ENCODE measurements around the gene PRDX5. TPM values are rescaled to one million over a fixed set of nuclear protein-coding genes. Genes with fewer than 3 reads are reported as not detected.

Gene PRDX5
- total RNA-seq, 4 donors from 2014 or later: 152 to 381 (median 265) TPM

DNA sequence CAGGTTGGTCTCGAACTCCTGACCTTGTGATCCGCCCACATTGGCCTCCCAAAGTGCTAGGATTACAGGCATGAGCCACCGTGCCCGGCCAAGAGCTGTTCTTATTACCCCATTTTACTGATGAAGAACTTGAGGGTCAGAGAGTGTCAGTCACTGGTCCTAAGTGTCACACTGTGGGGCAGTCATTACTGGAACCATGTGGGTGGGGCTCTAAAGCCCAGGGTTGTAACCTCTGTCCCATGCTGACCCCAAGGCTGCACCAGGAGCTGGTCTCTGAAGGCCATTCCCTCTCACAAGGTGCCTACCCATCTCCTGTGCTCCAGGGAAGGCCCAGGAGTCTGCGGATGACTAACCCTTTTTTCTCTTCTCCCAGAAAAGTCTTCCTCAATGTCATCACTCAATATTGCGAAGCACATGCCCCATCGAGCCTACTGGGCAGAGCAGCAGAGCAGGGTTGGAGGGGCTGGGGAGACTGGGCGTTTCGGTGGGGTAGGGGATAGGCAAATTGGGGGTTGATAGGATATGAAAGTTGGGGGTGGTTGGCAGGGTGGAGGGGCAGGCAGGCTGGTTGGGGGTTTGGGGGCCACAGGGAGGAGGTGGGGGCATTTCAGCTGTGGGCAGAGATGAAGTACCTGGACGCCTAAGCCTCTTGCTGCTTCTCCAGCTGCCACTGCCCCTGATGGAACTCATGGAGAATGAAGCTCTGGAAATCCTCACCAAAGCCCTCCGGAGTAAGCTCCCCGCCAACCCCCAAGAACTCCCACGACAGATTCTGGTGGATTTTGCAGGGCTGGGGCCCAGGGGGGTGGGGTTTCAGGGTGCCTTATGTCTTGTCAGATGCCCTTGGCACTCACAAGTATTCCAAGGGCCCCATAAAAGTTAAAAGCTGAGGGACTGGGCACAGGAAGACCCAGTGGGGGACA is 14.6 kb upstream of the PRDX5 start:
- 82% methylated on average over 13 of the region's 13 CpGs; no CpG with 5 or more reads in 1 of the 2 donors for WGBS, 2 donors (ENCODE audit: low coverage in 1 of 2)

DNA sequence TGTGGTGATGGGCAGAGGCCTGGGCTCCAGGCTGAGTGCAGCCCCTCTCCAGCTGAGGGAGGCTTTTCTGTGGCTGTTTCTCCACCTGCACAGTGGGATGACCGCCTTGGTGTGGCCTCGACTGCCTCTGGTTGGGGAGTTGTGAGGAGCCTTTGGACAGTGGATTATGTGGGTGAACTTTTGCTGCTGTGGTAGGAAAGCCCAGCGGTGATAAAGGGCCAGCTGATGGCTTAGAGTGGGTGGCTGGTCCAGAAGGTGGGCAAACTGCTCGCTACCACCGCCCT is 13.9 kb upstream of the PRDX5 start:
- Histone ChIP-seq H3K27me3 (peaks cover 27% of the 10 kb centered on the region), H3K27ac (peak overlapping the region; percentile 90 to 99 (median 98)), H3K36me3 (no peaks in the 10 kb centered on the region), H3K9me3 (no peaks in the 10 kb centered on the region), H3K4me1 (peaks cover 21 to 50% (median 45%) of the 10 kb centered on the region in 4 donors), H3K4me3 (peak overlapping the region in 3 of 4 donors; percentile 32 to 81 (median 65))
- DNase-seq: no peak
- no peak for TF ChIP-seq POLR2AphosphoS5 (IDR thresholded peaks at IDR 0.05)
- no peak for TF ChIP-seq POLR2A (IDR thresholded peaks at IDR 0.05)
- TF ChIP-seq EP300 (IDR thresholded peaks at IDR 0.05; ENCODE audit: low read depth): no peak
- TF ChIP-seq CTCF (IDR thresholded peaks at IDR 0.05): no peak
- in situ Hi-C loops (cut with MboI; ENCODE audit: low pct_ligation_motif_present in 1 of 4, low pct_unique_long_range_greater_than_20kb in 1 of 4, low sequenced_read_pairs in 3 of 4): loop anchor here in 2 of 4 donors (5.0 kb wide), 1 partner anchor 102 kb away; no protein-coding TSS in a partner anchor
- intact Hi-C loops (cut with DNase I; ENCODE audit: low total_unique reads): loop anchor here (5.0 kb wide), 1 partner anchor 52 kb away; the partner anchor contains the start of gene PLCB3
- WGBS, 2 donors (ENCODE audit: low coverage in 1 of 2): 20 to 44% methylated on average over 2 to 5 of the region's 5 CpGs

More for the DNA sequence above, 14.6 kb upstream of the PRDX5 start:
- Histone ChIP-seq H3K27ac (peak overlapping the region; percentile 90 to 99 (median 98)), H3K36me3 (no peaks in the 10 kb centered on the region), H3K4me1 (peaks cover 22 to 51% (median 45%) of the 10 kb centered on the region in 4 donors), H3K9me3 (no peaks in the 10 kb centered on the region), H3K4me3 (peak overlapping the region in 1 of 4 donors; percentile 65), H3K27me3 (peaks cover 33% of the 10 kb centered on the region)
- intact Hi-C loops (cut with DNase I; ENCODE audit: low total_unique reads) (loop anchor here (5.0 kb wide), 1 partner anchor 51 kb away; the partner anchor contains the start of gene PLCB3), in situ Hi-C loops (cut with MboI; ENCODE audit: low pct_ligation_motif_present in 1 of 4, low pct_unique_long_range_greater_than_20kb in 1 of 4, low sequenced_read_pairs in 3 of 4) (loop anchor here in 2 of 4 donors (5.0 kb wide), 1 partner anchor 101 kb away; no protein-coding TSS in a partner anchor)
- no peak for DNase-seq
- TF ChIP-seq POLR2AphosphoS5 (IDR thresholded peaks at IDR 0.05) (no peak), POLR2A (IDR thresholded peaks at IDR 0.05) (no peak), CTCF (IDR thresholded peaks at IDR 0.05) (no peak), EP300 (IDR thresholded peaks at IDR 0.05; ENCODE audit: low read depth) (no peak)

GRCh38 chr11:64304316-64305072 is 13.4 kb upstream of the PRDX5 start:
- intact Hi-C loops (cut with DNase I; ENCODE audit: low total_unique reads) (loop anchor here (5.0 kb wide), 1 partner anchor 52 kb away; the partner anchor contains the start of gene PLCB3), in situ Hi-C loops (cut with MboI; ENCODE audit: low pct_ligation_motif_present in 1 of 4, low pct_unique_long_range_greater_than_20kb in 1 of 4, low sequenced_read_pairs in 3 of 4) (loop anchor here in 2 of 4 donors (5.0 kb wide), 1 partner anchor 102 kb away; no protein-coding TSS in a partner anchor)
- peak overlapping the region; percentile 90 to 99 (median 98) for H3K27ac ChIP-seq
- H3K27me3 ChIP-seq: peaks cover 21% of the 10 kb centered on the region
- peaks cover 18 to 45% (median 40%) of the 10 kb centered on the region in 4 donors for H3K4me1 ChIP-seq
- H3K4me3 ChIP-seq: peak overlapping the region; percentile 32 to 81 (median 62)
- H3K9me3 ChIP-seq: no peaks in the 10 kb centered on the region
- no peaks in the 10 kb centered on the region for H3K36me3 ChIP-seq
- peak; percentile 97 for DNase-seq
- TF ChIP-seq POLR2A (IDR thresholded peaks at IDR 0.05): peak; percentile 69
- TF ChIP-seq CTCF (IDR thresholded peaks at IDR 0.05): peak; percentile 86 to 98 (median 90)
- peak; percentile 41 to 65 (median 48) for TF ChIP-seq POLR2AphosphoS5 (IDR thresholded peaks at IDR 0.05)
- TF ChIP-seq EP300 (IDR thresholded peaks at IDR 0.05; ENCODE audit: low read depth): no peak
- 0% methylated on average over 10 to 40 of the region's 46 CpGs for WGBS, 2 donors (ENCODE audit: low coverage in 1 of 2)

Measured in transverse colon (tissue), 4 donors.